ENCODE results near the gene C6orf52.
"Not testable (repeated sequence)": the region's sequence is repeated elsewhere in the genome, so short reads cannot be mapped to it uniquely, and the experiment has no call there.

Gene C6orf52

GRCh38 chr6:10694302-10695085, at the start of gene C6orf52, which contains the start of gene PAK1IP1:
Gene C6orf52 (minus strand): TSS chr6:10694616. CDS start chr6:10687550, 7,066 bp downstream.
Gene PAK1IP1 (plus strand): TSS chr6:10694972. CDS start chr6:10694986, 14 bp downstream.
- peak; percentile 90 to 93 for DNase-seq

GRCh38 chr6:10743515-10743914, 49.1 kb upstream of the C6orf52 start:
- no peak for DNase-seq

GRCh38 chr6:10742251-10742650, 47.8 kb upstream of the C6orf52 start:
- no peak for DNase-seq

- not testable (repeated sequence) for DNase-seq
Measured at GRCh38 chr6:10741643-10742042, 47.2 kb upstream of the C6orf52 start.

GRCh38 chr6:10740061-10740460, 45.6 kb upstream of the C6orf52 start:
- DNase-seq: no peak

GRCh38 chr6:10736731-10737130, 42.3 kb upstream of the C6orf52 start:
- DNase-seq: no peak

- no peak for DNase-seq
Measured at GRCh38 chr6:10733863-10734262, 39.4 kb upstream of the C6orf52 start.

- no peak for DNase-seq
Measured at GRCh38 chr6:10733151-10733715, 38.8 kb upstream of the C6orf52 start.

GRCh38 chr6:10730254-10730653, 35.8 kb upstream of the C6orf52 start:
- DNase-seq: no peak

GRCh38 chr6:10725716-10726115, 31.3 kb upstream of the C6orf52 start:
- DNase-seq: no peak

GRCh38 chr6:10725044-10725443, 30.6 kb upstream of the C6orf52 start:
- no peak for DNase-seq

- DNase-seq: no peak
Measured at GRCh38 chr6:10723567-10723881, 29.1 kb upstream of the C6orf52 start.

- DNase-seq: peak; percentile 95 to 96
Measured at GRCh38 chr6:10722820-10723566, 28.6 kb upstream of the C6orf52 start, which contains the start of gene TMEM14C. Gene TMEM14C (plus strand): TSS chr6:10723070. CDS start chr6:10724614, 1,544 bp downstream.

- no peak for DNase-seq
Measured at GRCh38 chr6:10722570-10722819, 28.1 kb upstream of the C6orf52 start.

- DNase-seq: no peak
Measured at GRCh38 chr6:10721850-10722569, 27.6 kb upstream of the C6orf52 start.

- DNase-seq: peak in 1 of 2 experiments; percentile 42
Measured at GRCh38 chr6:10720960-10721849, 26.8 kb upstream of the C6orf52 start.

- DNase-seq: peak; percentile 61 to 67
Measured at GRCh38 chr6:10720265-10720959, 26.0 kb upstream of the C6orf52 start.

GRCh38 chr6:10719964-10720264, 25.5 kb upstream of the C6orf52 start:
- DNase-seq: no peak

GRCh38 chr6:10719296-10719963, 25.0 kb upstream of the C6orf52 start:
- DNase-seq: peak; percentile 36 to 56

GRCh38 chr6:10713962-10714361, 19.5 kb upstream of the C6orf52 start:
- DNase-seq: no peak

- DNase-seq: no peak
Measured at GRCh38 chr6:10696655-10697054, 2.2 kb upstream of the C6orf52 start.
